H1 (cell line): ENCODE data around the gene CLPTM1L. TPM values are rescaled to one million over a fixed set of nuclear protein-coding genes. Genes with fewer than 3 reads are reported as not detected.

Experiments
- BACH1 ChIP-seq: IDR thresholded peaks from 2 replicates; pipeline ENCODE4 v1.6.1; 2012; ENCODE audit warnings: low read length, improper control_type of control experiment
- BRCA1 ChIP-seq: IDR thresholded peaks from 2 replicates; pipeline ENCODE4 v1.6.1; 2012; ENCODE audit warnings: low read depth, low read length, improper control_type of control experiment
- CBX5 ChIP-seq: fragments of 300-800, 300-1000 bp; sonication (generic); IDR thresholded peaks from 2 replicates; pipeline ENCODE4 v1.7.1; 2016; ENCODE audit warnings: antibody characterized with exemption, low read length, low read depth
- CEBPB ChIP-seq: IDR thresholded peaks from 2 replicates; pipeline ENCODE4 v1.6.1; 2012; ENCODE audit warnings: low read depth, low read length
- CHD1 ChIP-seq: IDR thresholded peaks from 2 replicates; pipeline ENCODE4 v1.6.1; 2012; ENCODE audit warnings: low read depth, low read length, improper control_type of control experiment
- CHD2 ChIP-seq: IDR thresholded peaks from 2 replicates; pipeline ENCODE4 v1.6.1; 2012; ENCODE audit warnings: low read length, improper control_type of control experiment
- E2F6 ChIP-seq: IDR thresholded peaks from 2 replicates; pipeline ENCODE4 v1.6.1; 2012; ENCODE audit warnings: inconsistent platforms
- JUND ChIP-seq: IDR thresholded peaks from 2 replicates; pipeline ENCODE4 v1.6.1; 2011; ENCODE audit warnings: mild to moderate bottlenecking, improper control_type of control experiment, low read length
- MAFK ChIP-seq: IDR thresholded peaks from 2 replicates; pipeline ENCODE4 v1.6.1; 2012; ENCODE audit warnings: low read depth, mild to moderate bottlenecking, improper control_type of control experiment, low read length
- USF2 ChIP-seq: IDR thresholded peaks from 2 replicates; pipeline ENCODE4 v1.6.1; 2011; ENCODE audit warnings: low read length, improper control_type of control experiment
- polyA plus RNA-seq, 7 experiments: library from polyadenylated mRNA; depleted of rRNA in 3 of 7; stranded (reverse) in 5 of 7; unstranded in 2 of 7; fragments of >200 nt in 5 of 7; fragments of 200-250 nt in 2 of 7; gene quantifications; 1 replicate in 5 of 7; 2 replicates in 1 of 7; 4 replicates in 1 of 7; pipeline versions ENCODE4 v1.2.1 to v1.2.3, GENCODE V29; 2011 to 2013; ENCODE audit warnings: missing spikeins in 2 of 7, mixed read lengths in 2 of 7
- total RNA-seq: library from RNA; stranded (reverse); fragmentation: NEBNext Ultra II Directional; extraction: Animal tissue kit (Norgen Biotek cat#: 25700); gene quantifications from 2 replicates; pipeline ENCODE4 v1.2.1, GENCODE V29; 2021

CLPTM1L gene
- total and polyA plus RNA-seq, 2 of the 8 experiments (the other 6 are each of a cell fraction or from before 2014, with no cell fraction given) = 102 to 119 TPM

GRCh38 chr5:1315018-1315708 is 29.7 kb downstream of the CLPTM1L start (continued):
- TF ChIP-seq MAFK (no peak), BRCA1 (no peak), JUND (no peak), CBX5 (no peak), CEBPB (no peak), BACH1 (no peak), CHD1 (no peak), CHD2 (no peak), USF2 (no peak), E2F6 (no peak)
